PC-9 (cell line): Measurements from ENCODE around the gene HCAR3. TPM values are rescaled to one million over a fixed set of nuclear protein-coding genes. Genes with fewer than 3 reads are reported as not detected.

Source experiments
- BruUV-seq: library from RNA; stranded (reverse); fragments of 400-500 nt; replicated peaks from 2 replicates; lab custom pipeline; 2021; lab: Mats Ljungman, UMichigan
- CTCF ChIA-PET: fragments of 300-600 bp; sonication (Branson Sonifier 250); formaldehyde crosslinking; loops from one replicate; lab custom pipeline; 2022; ENCODE audit warnings: antibody characterized with exemption; lab: Charles Lee
- POLR2A ChIA-PET: fragments of 300-600 bp; sonication (Branson Sonifier 250); formaldehyde crosslinking; loops from one replicate; lab custom pipeline; 2022; ENCODE audit warnings: antibody characterized with exemption; ENCODE audit not compliant: unreplicated experiment; lab: Charles Lee
- DNase-seq, 2 experiments: peaks; one replicate each; pipeline versions ENCODE4 v3.0.0 to v3.0.0-alpha.2; 2015 to 2022; ENCODE audit warnings: mixed read lengths in 1 of 2
- H2AFZ ChIP-seq: fragments of 200-600 bp; sonication (generic); 2 replicates; pipeline ENCODE4 v1.8.1; 2017; ENCODE audit warnings: antibody characterized with exemption
- H3F3A ChIP-seq: fragments of 200-600 bp; sonication (generic); 2 replicates; pipeline ENCODE4 v1.8.1; 2017; ENCODE audit warnings: antibody characterized with exemption, mild to moderate bottlenecking, low read depth; ENCODE audit not compliant: insufficient read depth
- H3K27ac ChIP-seq: fragments of 200-600 bp; sonication (generic); 2 replicates; pipeline ENCODE4 v1.6.1; 2016; ENCODE audit warnings: mixed run types
- H3K27me3 ChIP-seq: fragments of 200-600 bp; sonication (generic); 2 replicates; pipeline ENCODE4 v1.6.1; 2016; ENCODE audit warnings: low read depth, mixed run types; ENCODE audit not compliant: insufficient read depth
- H3K36me3 ChIP-seq: fragments of 200-600 bp; sonication (generic); 2 replicates; pipeline ENCODE4 v1.6.1; 2016; ENCODE audit warnings: low read depth, mixed run types
- H3K4me1 ChIP-seq: fragments of 200-600 bp; sonication (generic); replicated peaks from 2 replicates; pipeline ENCODE4 v1.6.1; 2016; ENCODE audit warnings: mixed run types; ENCODE audit not compliant: insufficient read depth
- H3K4me2 ChIP-seq: fragments of 200-600 bp; sonication (generic); 2 replicates; pipeline ENCODE4 v1.6.1; 2017; ENCODE audit warnings: mixed run types
- H3K4me3 ChIP-seq: fragments of 200-600 bp; sonication (generic); 2 replicates; pipeline ENCODE4 v1.6.1; 2016; ENCODE audit warnings: mixed run types
- H3K79me2 ChIP-seq: fragments of 200-600 bp; sonication (generic); 2 replicates; pipeline ENCODE4 v1.6.1; 2017; ENCODE audit warnings: low read depth, mixed run types
- H3K9me2 ChIP-seq: fragments of 200-600 bp; sonication (generic); 2 replicates; pipeline ENCODE4 v1.8.1; 2017; ENCODE audit warnings: mild to moderate bottlenecking; ENCODE audit not compliant: insufficient read depth
- H3K9me3 ChIP-seq: fragments of 200-600 bp; sonication (generic); 2 replicates; pipeline ENCODE4 v1.8.1; 2016; ENCODE audit warnings: low read depth; ENCODE audit not compliant: insufficient read depth
- H4K20me1 ChIP-seq: fragments of 200-600 bp; sonication (generic); 2 replicates; pipeline ENCODE4 v1.8.1; 2017; ENCODE audit not compliant: insufficient read depth
- CTCF ChIP-seq: fragments of 200-600 bp; sonication (generic); conservative IDR thresholded peaks from 2 replicates; pipeline ENCODE4 v1.6.1; 2017; ENCODE audit warnings: mixed run types, antibody characterized with exemption, mild to moderate bottlenecking, moderate library complexity
- EZH2 ChIP-seq: fragments of 200-600 bp; sonication (generic); IDR thresholded peaks from 2 replicates; pipeline ENCODE4 v1.8.0; 2017; ENCODE audit warnings: antibody characterized with exemption, low read depth
- intact Hi-C: fragments of 100-400 bp; cut with micrococcal nuclease; formaldehyde crosslinking; loops from one replicate; pipeline ENCODE4 v1.10.0; 2022; ENCODE audit not compliant: unreplicated experiment
- total RNA-seq: library from RNA; stranded (reverse); gene quantifications from 2 replicates; pipeline ENCODE4 v1.2.3, GENCODE V29; 2021

Gene HCAR3
- total RNA-seq, 1 experiment from 2014 or later = 0.44 TPM

GRCh38 chr12:122749569-122750332 is 33.1 kb upstream of the HCAR3 start:
- Histone ChIP-seq H3K79me2 (peaks cover 20% of the 10 kb centered on the region), H3K4me3 (no peak overlapping the region), H3K9me3 (no peaks in the 10 kb centered on the region), H3K9me2 (no peaks in the 10 kb centered on the region), H3K27me3 (no peaks in the 10 kb centered on the region), H3K4me2 (no peak overlapping the region), H3K36me3 (peaks cover 13% of the 10 kb centered on the region), H3K27ac (no peak overlapping the region), H2AFZ (no peak overlapping the region), H3K4me1 (peaks cover 25% of the 10 kb centered on the region), H3F3A (peaks cover 13% of the 10 kb centered on the region; the same call in 1 of the 2 replicates), H4K20me1 (no peaks in the 10 kb centered on the region)
- BruUV-seq = no TSS peak
- ChIA-PET CTCF (interaction anchor here (0.7 to 1.2 kb wide), 2 partner anchors 112 to 627 kb away, joined by 3 read pairs; no protein-coding TSS in a partner anchor), POLR2A (no interaction called here)
- no peak for DNase-seq
- intact Hi-C loops = no loop called here
- no peak for TF ChIP-seq EZH2
- no peak for TF ChIP-seq CTCF

GRCh38 chr12:122747224-122748135 is 30.9 kb upstream of the HCAR3 start:
- POLR2A ChIA-PET = no interaction called here
- Histone ChIP-seq H3K9me3 (no peaks in the 10 kb centered on the region), H3K4me3 (no peak overlapping the region), H3K4me1 (peaks cover 12% of the 10 kb centered on the region), H3K27ac (no peak overlapping the region), H3K9me2 (no peaks in the 10 kb centered on the region), H4K20me1 (no peaks in the 10 kb centered on the region), H3F3A (peaks cover 13% of the 10 kb centered on the region; the same call in 1 of the 2 replicates), H3K36me3 (no peaks in the 10 kb centered on the region), H3K4me2 (no peak overlapping the region), H3K27me3 (no peaks in the 10 kb centered on the region), H2AFZ (peak overlapping the region; percentile 43; the same call in 1 of the 2 replicates), H3K79me2 (no peaks in the 10 kb centered on the region)
- no peak for DNase-seq
- TF ChIP-seq EZH2 (no peak), CTCF (no peak)
- BruUV-seq = no TSS peak
- CTCF ChIA-PET = no interaction called here
- intact Hi-C loops = no loop called here

- H3K4me3 ChIP-seq = no peak overlapping the region
- no TSS peak for BruUV-seq
Measured at GRCh38 chr12:122743895-122744525, 27.4 kb upstream of the HCAR3 start.

More at GRCh38 chr12:122743895-122744525, 27.4 kb upstream of the HCAR3 start:
- no peak overlapping the region for H3K4me2 ChIP-seq
- no peaks in the 10 kb centered on the region for H4K20me1 ChIP-seq
- no peak for DNase-seq
- H3K27me3 ChIP-seq = no peaks in the 10 kb centered on the region
- no peak overlapping the region for H2AFZ ChIP-seq
- H3F3A ChIP-seq = no peaks in the 10 kb centered on the region
- intact Hi-C loops = no loop called here
- no peaks in the 10 kb centered on the region for H3K9me2 ChIP-seq
- ChIA-PET CTCF (no interaction called here), POLR2A (no interaction called here)
- H3K27ac ChIP-seq = no peak overlapping the region
- TF ChIP-seq CTCF = no peak
- no peak for TF ChIP-seq EZH2
- no peaks in the 10 kb centered on the region for H3K36me3 ChIP-seq
- no peaks in the 10 kb centered on the region for H3K4me1 ChIP-seq
- no peaks in the 10 kb centered on the region for H3K9me3 ChIP-seq
- no peaks in the 10 kb centered on the region for H3K79me2 ChIP-seq
